HG02623 (cell line): Measurements from ENCODE around the gene SHISA8.
"Not testable (repeated sequence)": the region's sequence is repeated elsewhere in the genome, so short reads cannot be mapped to it uniquely, and the experiment has no call there.

Experiments
- ATAC-seq: cut with Tn5 transposase; IDR thresholded peaks from one replicate; pipeline ENCODE4 v1.9.1; 2021; ENCODE audit warnings: moderate library complexity; ENCODE audit not compliant: unreplicated experiment

The SHISA8 gene

DNA sequence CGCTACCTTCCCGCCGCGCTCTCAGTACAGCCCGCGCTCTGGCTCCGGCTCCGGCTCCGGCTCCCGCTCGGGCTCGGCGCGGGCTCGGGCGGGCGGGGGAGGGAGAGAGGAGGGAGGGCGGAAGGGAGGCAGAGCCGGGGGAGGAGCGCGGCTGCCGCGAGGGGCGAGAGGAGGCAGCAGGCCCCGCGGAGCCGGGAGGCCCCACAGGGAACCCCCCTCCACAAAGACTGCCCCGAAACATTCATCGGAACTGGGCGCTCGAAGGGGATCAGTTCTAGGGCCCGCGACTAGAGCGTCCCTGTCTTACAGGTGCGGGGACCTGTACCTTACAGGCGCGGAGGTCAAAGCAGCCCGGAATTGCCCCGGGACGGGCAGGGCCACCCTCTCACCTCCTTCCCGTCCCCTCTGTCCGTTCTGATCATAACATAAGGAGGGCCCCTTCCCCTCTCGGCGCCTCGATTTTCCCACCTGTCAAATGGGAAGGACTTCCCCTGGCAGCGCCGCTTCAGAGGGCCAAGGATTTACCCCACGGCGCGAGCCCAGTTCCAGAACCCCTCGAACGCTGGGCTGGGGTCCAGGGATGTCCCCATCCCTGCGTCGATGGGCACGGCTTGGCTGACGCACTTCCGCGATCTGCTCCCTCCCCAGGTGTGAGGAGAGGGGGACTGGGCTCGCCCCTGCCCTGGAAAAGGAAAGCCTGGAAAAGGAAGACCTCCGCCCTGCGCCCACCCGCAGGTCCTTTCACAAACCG is at the start of gene SHISA8:
Gene SHISA8, minus strand, starts transcription at position 40 of the 751 bp plus-strand sequence. CDS start 407 bp downstream, outside the sequence.
- no peak for ATAC-seq

DNA sequence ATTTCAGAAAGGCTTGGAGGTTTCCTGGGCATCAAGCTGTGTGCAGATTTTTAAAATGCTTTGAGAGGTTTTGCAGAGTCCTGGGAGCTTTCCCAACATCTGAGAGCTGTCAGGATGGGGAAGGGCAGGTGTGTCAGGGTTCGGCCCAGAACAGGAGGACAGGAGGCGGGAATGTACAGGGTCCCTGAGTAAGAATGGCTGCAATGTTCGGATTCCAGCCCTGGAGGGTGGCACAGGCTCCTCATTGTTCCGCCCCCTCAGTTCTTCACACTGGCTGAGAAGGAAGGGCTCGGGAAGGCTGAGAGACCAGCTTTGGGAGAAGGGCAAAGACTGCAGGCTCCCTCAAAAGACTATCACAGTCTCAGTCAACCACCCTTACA is 49.2 kb upstream of the SHISA8 start:
- ATAC-seq = no peak

DNA sequence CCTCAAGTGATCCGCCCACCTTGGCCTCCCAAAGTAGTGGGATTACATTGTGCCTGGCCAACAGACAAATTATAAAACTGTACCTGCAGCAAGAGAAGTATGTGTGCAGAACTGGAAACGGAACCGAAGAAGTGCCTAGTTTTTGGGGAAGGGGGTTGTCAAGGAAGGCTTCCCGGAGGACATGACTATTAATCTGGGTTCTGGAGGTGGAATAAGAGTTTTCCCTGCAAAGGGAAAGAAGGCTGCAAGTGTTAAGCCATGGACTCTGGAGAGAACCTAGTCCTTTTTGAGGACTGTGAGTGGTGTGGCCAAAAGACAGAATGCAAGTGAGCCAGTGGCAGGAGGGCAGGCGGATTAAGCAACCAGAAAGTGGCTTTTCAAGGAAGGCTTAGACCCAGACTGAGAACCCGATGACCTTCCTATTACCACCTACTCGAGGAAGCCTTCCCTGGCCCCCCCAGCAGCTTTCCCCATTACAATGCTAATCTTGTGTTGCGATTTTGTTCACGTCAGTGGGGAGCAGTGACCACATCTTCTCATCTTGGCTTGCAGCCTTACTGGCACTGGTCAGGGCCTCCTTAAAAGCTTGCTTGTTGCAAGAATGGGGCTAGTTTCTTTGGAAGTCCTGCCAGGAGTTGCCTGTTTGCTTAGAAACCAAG is 48.7 kb upstream of the SHISA8 start:
- ATAC-seq = no peak

DNA sequence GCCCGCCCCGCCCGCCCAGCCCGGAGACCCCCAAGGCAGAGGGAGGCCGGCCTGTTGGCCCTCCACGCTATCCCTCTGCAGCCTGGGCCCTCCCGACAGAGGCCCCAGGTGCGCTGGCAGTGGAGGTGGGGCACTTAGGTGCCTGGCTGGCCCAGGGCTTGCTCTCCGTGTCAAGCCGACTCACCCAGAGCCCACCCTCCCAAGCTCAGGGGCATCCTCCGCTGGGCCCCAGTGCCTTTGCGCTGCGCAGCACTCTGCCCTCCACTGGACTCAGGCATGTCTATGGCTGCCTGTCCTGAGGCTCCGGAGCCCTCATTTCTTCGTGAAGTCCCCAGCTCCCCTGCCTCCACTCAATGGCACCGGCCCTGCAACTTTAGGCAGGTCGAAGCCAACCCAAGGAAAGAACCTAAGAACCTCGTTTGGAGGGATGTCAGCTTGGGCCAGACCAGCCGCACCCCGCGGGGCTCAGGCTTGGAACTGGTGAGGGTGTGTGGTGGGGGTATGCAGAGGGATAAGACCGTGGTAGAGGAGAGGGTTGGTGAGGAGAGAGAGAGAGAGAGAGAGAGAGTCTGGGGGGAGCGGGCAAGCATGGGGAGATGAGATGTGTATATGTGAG is 43.2 kb upstream of the SHISA8 start:
- no peak for ATAC-seq

DNA sequence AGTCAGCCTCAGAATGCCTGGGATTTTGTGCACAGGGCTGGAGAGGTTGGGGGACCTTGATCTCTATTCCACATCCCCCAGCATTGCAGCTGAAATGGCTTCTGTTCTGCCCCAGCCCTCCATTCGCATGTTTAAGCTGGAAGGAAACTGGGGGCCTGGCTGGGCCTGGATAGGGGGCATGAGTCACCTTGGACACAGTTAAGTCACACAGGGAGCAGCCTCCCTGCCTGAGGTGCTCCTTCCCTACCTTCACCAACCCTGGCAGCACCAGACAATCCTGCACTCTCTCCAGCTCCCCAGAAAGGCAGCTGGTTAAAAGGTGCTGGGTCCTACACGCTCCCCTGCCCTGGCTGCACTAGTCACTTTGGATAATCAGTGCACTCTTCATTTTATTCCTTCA is 37.8 kb upstream of the SHISA8 start:
- ATAC-seq = no peak

DNA sequence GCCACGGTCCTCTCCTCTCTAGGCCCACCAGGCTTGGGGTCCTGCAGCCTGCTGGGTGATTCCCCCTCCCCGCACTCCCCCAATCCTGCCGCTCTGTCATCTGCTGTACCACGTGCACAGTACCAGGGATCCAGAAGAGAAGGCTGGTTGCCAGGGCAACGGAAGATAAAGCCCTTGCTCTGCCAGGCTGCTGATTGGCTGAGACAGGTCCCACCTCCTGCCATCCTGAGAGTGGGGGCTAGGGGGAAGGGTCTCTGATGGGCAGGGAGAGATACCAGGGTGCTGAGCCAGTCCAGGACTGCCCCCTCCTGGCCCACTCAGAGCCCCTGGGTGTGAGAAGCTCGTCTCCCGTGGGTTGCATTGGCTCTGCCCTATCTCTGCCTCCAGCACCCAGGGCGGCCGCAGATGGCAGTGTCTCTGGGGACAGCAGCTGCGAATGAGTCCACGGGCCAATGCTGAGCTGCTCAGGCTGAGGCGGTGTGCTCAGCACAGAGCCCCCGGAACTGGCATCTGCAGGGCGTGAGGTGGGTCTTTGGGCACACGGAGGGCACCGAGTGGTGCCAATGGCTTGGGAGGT is 37.1 kb upstream of the SHISA8 start, which contains the start of gene SMIM45:
Gene SMIM45, plus strand, starts transcription at position 253 of the 577 bp plus-strand sequence.
- ATAC-seq = no peak

DNA sequence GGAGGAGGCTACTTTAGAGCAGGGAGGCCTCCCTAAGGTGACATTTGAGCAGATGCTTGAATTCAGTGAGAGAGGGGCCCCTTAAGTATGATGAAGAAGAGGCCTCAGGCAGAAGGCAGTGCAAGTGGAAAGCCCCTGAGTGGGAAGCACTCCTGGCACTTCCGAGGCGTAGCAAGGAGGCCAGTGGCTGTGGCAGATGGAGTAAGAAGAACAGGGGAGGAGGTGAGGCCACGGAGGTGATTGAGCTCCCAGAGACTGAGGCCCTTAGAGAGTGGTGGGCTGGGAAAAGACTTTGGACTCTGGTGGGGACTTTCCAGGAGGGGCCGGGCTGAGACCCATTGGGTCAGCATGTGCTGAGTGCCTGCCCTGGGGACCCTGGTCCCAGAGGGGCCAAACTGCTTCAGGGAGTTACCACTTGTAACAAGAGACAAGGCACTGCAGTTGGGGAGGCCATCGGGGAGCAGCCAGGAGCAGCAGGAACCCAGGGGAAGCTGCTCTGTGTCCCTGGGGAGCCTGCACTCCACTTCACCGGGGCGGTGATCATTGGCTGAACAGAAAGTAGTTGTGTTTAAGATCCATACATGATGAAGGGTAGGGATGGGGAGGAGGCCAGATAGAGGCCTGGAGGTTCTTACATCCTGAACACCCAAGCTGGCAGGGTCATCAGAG is 34.6 kb upstream of the SHISA8 start:
- ATAC-seq = no peak

DNA sequence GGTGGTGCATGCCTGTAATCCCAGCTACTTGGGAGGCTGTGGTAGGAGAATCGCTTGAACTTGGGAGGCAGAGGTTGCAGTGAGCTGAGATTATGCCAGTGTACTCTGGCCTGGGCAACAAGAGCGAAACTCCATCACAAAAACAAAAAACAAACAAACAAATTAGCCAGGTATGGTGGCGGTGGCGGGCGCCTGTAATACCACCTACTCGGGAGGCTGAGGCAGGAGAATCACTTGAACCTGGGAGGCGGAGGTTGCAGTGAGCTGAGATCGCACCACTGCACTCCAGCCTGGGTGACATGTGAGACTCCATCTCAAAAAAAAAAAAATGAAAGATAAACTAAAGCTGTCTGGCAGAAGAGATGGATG is 34.0 kb upstream of the SHISA8 start:
- not testable (repeated sequence) for ATAC-seq

DNA sequence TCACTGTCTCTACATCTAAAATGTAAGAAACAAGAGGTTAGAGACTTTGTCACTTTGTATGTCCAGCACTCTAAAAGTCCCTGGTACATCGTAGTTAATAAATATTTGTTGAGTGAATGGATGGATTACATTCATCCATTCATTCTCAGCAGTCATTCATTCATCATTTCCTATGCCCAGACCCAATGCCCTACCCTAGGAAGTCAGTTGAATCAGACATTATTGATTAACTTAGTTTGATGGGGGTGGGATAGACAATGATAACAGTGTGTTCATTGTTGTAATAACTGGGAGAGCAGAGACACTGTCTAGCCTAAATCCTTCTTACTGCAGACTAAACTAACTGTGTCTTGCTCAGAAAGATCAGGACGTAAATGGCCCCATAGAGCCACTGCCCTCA is 33.3 kb upstream of the SHISA8 start:
- ATAC-seq = no peak

DNA sequence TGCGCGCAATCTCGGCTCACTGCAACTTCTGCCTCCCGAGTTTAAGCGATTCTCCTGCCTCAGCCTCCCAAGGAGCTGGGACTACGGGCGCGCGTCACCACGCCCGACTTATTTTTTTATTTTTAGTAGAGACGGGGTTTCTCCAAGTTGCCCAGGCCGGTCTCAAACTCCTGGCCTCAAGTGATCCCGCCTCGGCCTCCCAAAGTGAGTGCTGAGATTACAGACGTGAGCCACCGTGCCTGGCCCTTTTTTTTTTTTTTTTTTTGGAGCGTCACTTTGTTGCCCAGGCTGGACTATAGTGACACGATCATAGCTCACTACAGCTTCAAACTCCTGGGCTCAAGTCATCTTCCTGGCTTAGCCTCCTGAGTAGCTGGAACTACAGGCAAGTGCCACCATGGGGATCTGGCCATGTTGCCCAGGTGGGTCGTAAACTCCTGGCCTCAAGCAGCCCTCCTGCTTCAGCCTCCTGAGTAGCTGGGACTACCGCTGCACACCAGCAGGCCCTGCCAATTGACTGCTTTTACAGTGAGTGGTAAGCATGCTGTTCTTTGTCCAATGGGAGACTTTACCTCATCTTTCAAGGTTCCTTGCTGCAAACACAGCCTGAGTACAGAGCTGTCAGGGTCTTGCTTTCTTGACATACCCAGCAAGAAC is 32.7 kb upstream of the SHISA8 start:
- no peak for ATAC-seq

DNA sequence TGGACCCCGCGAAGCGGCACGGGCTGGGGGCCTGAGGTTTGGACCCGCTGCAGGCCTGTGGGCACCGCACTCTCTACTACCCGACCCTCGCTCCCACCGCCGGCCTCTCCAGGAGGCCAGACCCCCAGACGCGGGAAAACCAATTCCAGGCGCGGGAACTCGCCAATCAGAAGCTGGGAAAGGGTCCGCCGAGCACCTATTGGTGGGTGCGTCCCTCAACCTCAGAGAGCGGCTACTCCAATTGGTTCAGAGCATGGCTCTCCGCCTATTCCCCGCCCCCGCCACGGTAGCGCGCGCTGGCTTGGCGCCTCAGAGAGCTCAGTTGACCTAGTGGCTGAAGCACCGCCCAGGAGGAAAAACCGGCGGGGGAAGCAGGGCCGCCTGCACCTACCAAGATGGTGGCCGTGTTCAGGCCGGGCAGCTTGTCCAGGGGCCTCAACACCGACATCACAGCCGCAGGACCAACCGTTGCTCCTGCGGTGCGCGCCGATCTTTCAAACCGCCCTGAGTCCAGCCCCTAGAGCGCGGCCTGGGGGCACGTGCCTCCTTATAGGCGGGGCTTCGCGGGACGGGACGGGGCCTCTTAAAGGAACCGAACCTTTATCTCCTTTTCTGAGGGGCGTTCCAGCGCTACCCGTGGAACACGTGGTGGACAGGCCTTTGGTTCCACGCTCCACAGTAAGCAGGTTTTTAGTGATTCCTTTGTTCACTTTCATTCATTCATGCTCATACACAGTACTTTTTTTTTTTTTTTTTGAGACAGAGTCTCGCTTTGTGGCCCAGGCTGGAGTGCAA is 32.0 kb upstream of the SHISA8 start, which contains the start of gene CENPM:
Gene CENPM, minus strand, starts transcription at position 524 of the 795 bp plus-strand sequence. Its CDS starts 76 bp downstream, at position 448.
- peak; percentile 74 for ATAC-seq

DNA sequence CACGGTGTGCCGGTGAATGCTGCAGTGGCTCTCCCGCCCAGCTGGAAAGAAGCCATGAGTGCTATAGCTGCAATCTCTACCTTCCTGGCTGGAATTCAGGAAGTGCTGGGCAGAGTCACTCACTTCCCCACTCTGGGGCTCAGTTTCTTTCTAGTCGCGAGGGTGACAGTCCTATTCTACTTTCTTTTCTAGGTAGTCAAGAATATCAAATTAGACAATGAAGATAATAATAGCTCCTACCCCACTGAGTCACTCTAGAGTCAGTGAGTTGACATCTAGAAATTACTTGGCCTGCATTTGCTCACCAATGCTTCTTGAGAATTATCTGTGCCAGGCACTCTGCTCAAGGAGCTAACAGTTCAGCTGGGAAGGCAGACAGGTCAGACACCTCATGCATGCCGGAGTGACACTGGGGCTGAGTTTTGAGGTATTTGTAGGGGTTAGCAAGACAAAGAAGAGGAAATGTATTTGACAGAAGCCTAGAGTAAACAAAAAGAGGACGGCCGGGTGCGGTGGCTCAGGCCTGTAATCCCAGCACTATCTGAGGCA is 28.9 kb upstream of the SHISA8 start:
- ATAC-seq = no peak

DNA sequence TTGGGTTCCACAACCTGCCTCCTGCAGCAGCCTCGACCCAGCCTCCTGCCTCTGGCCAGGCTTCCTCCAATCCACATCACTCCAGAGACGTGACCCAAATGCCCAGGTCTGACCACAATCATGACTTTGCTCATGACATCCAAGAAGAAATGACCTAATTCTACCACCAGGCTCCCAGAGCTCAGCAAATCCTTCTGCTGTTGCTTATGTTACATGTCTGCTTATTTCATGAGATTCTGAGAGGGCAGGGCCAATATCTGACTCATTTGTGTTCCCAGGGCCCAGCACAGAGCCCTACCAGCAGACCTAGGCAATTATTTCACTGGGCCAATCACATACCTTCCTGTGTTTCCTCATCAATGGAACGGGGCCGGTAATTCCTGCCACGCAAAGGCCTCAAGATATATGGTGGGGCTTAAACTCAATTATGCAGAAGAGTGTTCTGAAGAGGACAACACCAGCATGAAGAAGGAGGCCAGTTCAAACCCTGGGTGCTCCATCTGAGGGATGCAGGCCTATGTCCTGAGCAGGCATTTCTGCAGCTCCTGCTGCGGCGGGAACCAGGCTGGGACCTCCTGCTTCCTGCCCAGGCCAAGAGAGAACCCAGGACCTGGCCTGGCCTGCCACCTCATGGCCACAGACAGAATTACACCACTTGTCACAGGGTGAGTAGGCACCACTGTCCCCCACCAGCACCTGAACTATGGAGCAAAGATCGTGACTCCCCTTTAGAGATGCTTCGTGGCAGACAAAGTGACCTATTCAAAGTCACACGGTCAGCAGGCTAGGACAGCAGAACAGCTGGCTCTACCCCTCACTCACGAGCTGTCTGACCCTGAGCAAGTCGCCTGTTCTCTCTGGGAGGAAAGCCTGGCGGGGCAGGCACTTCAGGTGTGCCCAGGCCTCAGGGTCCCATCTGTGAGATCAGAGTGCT is 26.2 kb upstream of the SHISA8 start:
- peak; percentile 32 for ATAC-seq

DNA sequence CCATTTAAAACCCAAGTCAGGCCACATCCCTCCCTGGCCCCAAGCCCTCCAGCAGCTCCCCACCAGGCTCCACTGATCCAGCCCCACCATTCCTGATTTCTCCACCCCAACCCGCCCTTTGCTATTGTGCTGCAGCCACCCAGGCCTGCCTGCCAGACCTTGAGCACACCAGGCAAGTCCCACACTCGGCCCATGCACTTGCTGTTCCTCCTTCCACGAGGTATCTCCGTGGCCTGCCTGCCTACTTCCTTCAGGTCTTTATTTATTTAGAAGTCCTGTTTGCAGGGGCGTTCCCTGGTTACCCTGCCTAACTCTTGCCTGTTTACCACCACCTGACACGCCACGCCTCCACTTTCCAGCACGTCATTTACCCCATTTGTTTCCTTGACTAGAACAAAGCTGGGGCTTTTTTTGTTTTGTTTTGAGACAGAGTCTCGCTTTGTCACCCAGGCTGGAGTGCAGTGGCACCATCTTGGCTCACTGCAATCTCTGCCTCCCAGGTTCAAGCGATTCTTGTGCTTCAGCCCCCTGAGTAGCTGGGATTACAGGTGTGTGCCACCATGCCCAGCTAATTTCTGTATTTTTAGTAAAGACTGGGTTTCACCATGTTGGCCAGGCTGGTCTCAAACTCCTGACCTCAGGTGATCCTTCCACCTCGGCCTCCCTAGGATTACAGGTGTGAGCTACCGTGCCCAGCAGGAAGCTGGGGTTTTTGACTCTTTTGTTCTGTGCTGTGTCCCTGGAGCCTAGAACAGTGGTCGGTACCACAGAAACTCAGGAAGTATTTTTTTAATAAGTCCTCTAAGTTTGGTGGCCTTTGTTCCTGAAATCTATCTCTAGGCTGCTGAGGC is 25.3 kb upstream of the SHISA8 start:
- peak; percentile 51 for ATAC-seq

DNA sequence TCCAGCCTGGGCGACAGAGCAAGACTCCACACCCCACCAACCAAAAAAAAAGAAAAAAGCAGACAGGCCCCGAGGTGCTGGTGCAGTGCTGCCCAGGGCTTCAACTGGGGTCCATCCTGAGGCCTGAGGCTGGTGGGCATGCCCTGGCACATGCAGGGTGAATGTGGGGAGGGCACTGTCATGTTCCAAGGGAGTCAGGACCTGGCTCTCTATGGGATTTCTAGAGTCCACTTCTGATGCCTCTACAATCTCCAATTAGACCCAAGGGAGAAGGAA is 22.0 kb upstream of the SHISA8 start:
- ATAC-seq = no peak

DNA sequence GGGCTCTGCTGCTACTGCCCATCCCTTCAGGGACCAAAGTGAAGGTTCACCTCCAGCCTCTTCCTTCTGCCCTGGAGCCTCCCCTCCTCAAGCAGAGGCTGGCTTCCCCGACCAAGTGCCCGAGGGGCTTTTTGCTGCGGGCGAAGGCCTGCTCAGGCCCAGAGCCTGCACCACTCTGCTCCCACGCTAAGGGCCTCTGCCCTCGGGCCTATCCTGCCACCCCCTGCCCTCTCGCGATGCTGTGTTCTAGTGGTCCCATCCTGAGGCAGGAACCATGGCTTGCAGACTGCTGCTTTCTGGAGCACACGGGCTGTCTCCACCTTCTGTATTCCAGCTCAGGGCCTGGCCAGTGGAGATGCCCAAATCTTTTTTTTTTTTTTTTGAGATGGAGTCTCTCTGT is 20.6 kb upstream of the SHISA8 start:
- no peak for ATAC-seq

DNA sequence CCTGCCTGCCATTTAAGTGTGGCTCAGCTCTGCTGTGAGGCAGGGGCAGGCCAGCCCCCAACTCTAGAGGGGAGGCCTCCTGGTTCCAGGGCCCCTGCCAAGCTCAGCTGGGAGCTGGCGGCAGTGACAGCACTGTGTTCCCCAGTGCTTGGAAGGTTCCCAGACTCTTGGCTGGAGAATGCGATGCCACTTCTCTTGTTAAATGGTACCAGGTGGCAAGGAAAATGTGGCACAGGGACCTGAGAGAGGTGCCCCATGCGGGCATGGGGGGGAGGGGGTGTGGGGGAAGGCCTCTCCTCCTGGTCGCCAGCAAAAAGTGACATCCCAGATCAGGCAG is 20.1 kb upstream of the SHISA8 start:
- no peak for ATAC-seq
